BE2C (cell line): ENCODE results near the gene FOXP4.

Source experiments
- DNase-seq: peaks from one replicate; pipeline ENCODE4 v3.0.0-alpha.2; 2020
- H3K27me3 ChIP-seq: fragments of 250-450 bp; sonication (Bioruptor Pico); 2 replicates; pipeline ENCODE4 v1.5.1; 2020; ENCODE audit warnings: mild to moderate bottlenecking
- H3K36me3 ChIP-seq: fragments of 250-450 bp; sonication (Bioruptor Pico); 2 replicates; pipeline ENCODE4 v1.5.1; 2020; ENCODE audit warnings: mild to moderate bottlenecking
- H3K4me1 ChIP-seq: fragments of 250-450 bp; sonication (Bioruptor Pico); 2 replicates; pipeline ENCODE4 v1.5.1; 2020
- H3K4me3 ChIP-seq: 2 replicates; pipeline ENCODE4 v1.5.1; 2011; ENCODE audit warnings: low read depth, low read length
- H3K9me3 ChIP-seq: fragments of 250-450 bp; sonication (Bioruptor Pico); 2 replicates; pipeline ENCODE4 v1.5.1; 2020
- TF ChIP-seq, protein P1 (sequence below): IDR thresholded peaks from 2 replicates; pipeline ENCODE4 v1.5.1; 2012; ENCODE audit warnings: mild to moderate bottlenecking, low read depth, low read length

Gene FOXP4

DNA sequence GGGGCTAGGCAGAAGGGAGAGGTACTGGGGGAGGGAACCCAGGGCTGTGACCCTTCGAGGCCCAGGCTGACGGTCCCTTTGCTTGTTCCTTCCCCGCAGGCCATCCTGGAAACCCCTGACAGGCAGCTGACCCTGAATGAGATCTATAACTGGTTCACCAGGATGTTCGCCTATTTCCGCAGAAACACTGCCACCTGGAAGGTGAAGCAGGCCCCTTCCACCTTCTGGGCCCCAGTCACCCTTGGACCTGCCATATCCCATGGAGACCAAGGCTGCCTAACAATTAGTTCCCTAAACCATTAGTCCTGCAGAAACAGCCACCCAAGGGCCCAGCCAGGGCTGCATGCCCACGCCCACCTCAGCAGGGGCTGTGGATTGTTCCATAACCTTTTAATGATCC, 44.9 kb downstream of the FOXP4 start:
- no peak overlapping the region for H3K4me3 ChIP-seq
- H3K27me3 ChIP-seq = no peaks in the 10 kb centered on the region
- TF ChIP-seq, protein P1, sequence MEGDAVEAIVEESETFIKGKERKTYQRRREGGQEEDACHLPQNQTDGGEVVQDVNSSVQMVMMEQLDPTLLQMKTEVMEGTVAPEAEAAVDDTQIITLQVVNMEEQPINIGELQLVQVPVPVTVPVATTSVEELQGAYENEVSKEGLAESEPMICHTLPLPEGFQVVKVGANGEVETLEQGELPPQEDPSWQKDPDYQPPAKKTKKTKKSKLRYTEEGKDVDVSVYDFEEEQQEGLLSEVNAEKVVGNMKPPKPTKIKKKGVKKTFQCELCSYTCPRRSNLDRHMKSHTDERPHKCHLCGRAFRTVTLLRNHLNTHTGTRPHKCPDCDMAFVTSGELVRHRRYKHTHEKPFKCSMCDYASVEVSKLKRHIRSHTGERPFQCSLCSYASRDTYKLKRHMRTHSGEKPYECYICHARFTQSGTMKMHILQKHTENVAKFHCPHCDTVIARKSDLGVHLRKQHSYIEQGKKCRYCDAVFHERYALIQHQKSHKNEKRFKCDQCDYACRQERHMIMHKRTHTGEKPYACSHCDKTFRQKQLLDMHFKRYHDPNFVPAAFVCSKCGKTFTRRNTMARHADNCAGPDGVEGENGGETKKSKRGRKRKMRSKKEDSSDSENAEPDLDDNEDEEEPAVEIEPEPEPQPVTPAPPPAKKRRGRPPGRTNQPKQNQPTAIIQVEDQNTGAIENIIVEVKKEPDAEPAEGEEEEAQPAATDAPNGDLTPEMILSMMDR = no peak
- H3K36me3 ChIP-seq = peaks cover 3% of the 10 kb centered on the region; the same call in 1 of the 2 replicates
- no peaks in the 10 kb centered on the region for H3K9me3 ChIP-seq
- DNase-seq = no peak
- peaks cover 8% of the 10 kb centered on the region for H3K4me1 ChIP-seq

DNA sequence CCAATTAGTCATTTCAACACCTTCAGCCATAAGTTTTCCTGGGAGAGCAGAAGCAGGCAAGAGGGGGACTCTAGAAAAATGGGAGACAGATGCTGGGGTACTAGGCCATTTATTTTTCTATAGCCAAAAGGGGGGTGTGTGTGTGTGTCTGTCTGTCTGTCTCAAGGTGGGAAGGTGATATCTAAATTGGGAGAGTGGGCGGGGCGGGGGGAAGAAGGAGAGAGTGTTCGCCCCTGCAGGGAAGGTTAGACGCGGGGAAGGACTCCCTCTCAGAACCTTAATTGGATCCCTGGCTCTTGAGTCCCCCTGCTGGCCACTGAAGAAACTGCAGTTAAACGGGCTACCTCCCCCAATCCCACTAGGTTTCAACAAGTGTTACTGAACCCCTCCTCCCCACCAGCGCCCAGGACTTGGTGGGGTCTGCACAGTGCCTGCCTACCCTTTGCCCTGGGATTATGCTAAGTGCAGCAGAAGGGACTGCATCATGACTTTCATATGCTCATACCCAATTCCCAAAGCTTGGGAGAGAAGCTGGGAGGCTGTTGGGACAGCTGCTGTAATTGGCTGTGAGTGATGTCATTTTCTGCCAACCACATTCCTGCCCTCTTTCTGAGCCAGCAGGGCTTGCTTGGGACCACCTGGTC, 45.8 kb downstream of the FOXP4 start:
- Histone ChIP-seq H3K9me3 (no peaks in the 10 kb centered on the region), H3K4me1 (no peaks in the 10 kb centered on the region; the same call in 1 of the 2 replicates), H3K36me3 (peaks cover 3% of the 10 kb centered on the region; the same call in 1 of the 2 replicates), H3K27me3 (no peaks in the 10 kb centered on the region), H3K4me3 (no peak overlapping the region)
- DNase-seq = peak; percentile 66
- TF ChIP-seq, protein P1 = peak; percentile 92

DNA sequence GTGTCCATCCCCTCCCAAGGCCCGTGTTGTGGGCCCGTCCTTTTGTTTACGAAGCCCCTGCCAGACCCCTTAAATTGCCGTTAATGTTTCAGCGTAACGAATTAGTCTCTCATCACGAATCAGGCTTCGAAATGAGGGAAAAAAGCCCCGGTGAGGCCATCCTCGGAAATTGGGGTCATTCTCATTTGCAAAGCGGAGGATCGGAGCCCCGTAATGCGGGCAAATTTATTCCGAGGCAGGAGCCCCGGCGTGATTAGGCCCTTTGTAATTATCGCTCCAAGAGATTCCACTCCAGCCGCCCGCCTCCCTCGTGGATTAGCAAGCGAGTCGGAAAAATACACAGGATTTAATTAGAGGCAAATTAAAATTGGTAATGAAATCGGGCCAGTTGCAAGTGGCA, 47.2 kb downstream of the FOXP4 start:
- no peaks in the 10 kb centered on the region for H3K27me3 ChIP-seq
- no peaks in the 10 kb centered on the region for H3K4me1 ChIP-seq
- DNase-seq = no peak
- H3K9me3 ChIP-seq = no peaks in the 10 kb centered on the region
- no peak overlapping the region for H3K4me3 ChIP-seq
- TF ChIP-seq, protein P1 = no peak
- H3K36me3 ChIP-seq = peaks cover 3% of the 10 kb centered on the region; the same call in 1 of the 2 replicates

DNA sequence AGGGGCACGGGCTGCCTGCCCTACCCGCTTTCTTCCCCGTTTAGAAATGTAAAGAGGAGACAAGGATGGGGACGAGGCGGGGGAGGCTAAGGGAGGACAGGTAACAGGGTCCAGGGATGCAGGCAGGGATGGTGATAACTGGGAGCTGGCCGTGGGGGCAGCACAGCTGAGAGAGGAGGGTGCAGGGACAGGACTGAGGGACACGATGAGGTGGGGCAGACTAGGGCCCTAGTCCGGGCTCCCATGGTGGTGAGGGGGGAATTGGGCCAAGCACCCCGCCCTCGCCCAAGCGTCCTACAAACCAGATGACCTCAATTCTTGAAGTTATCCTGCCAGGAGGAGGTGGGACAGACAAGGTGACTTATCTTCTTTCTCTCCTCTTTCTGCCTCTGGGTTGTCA, 47.7 kb downstream of the FOXP4 start:
- no peak for DNase-seq
- TF ChIP-seq, protein P1 = no peak
- peaks cover 3% of the 10 kb centered on the region; the same call in 1 of the 2 replicates for H3K36me3 ChIP-seq
- H3K4me3 ChIP-seq = no peak overlapping the region
- H3K4me1 ChIP-seq = no peaks in the 10 kb centered on the region
- no peaks in the 10 kb centered on the region for H3K27me3 ChIP-seq
- no peaks in the 10 kb centered on the region for H3K9me3 ChIP-seq

DNA sequence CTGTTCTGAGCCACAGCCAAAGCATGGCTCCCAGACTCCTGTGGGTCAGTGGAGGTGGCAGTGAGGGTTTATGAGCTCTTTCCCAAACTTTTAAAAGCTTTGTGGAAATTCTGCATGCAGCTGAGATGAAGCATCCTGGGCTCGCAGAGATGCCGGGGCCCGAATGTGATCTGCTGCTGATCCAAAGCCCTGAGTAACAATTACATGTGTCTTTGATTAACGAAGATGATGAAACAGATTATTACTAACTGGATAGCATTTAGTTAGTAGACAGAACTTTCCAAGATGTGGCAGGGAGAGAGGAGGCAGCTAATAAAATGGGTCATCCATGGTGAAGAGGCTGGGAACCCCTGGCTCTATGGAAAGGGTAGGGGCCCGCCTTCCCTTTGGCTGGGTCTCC, 48.1 kb downstream of the FOXP4 start:
- DNase-seq = no peak
- H3K9me3 ChIP-seq = no peaks in the 10 kb centered on the region
- no peak overlapping the region for H3K4me3 ChIP-seq
- H3K27me3 ChIP-seq = no peaks in the 10 kb centered on the region
- TF ChIP-seq, protein P1 = no peak
- H3K4me1 ChIP-seq = no peaks in the 10 kb centered on the region
- peaks cover 3% of the 10 kb centered on the region; the same call in 1 of the 2 replicates for H3K36me3 ChIP-seq

DNA sequence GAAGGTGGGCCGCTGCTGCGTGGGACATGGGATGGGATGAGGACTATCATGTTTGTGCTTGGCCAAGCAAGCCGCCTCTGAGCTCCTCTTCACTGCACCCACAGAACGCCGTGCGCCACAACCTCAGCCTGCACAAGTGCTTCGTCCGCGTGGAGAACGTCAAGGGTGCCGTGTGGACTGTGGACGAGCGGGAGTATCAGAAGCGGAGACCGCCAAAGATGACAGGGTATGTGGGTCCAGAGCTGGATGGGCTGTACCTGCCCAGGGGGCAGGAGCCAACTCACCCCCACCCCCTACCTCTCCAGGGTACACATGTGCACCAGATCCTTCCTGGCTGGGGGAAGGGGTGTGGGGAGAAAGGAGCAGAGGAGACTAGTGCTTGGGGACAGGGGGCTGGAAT, 48.6 kb downstream of the FOXP4 start:
- H3K27me3 ChIP-seq = no peaks in the 10 kb centered on the region
- H3K36me3 ChIP-seq = peaks cover 3% of the 10 kb centered on the region; the same call in 1 of the 2 replicates

More for the DNA sequence above, 48.6 kb downstream of the FOXP4 start:
- TF ChIP-seq, protein P1 = no peak
- DNase-seq = no peak
- H3K4me3 ChIP-seq = no peak overlapping the region
- no peaks in the 10 kb centered on the region for H3K4me1 ChIP-seq
- H3K9me3 ChIP-seq = no peaks in the 10 kb centered on the region
